ENCODE data around the gene EPM2A. TPM values are rescaled to one million over a fixed set of nuclear protein-coding genes. Genes with fewer than 3 reads are reported as not detected.

The EPM2A gene
- total RNA-seq, 1 experiment from 2014 or later: 4.8 TPM

DNA sequence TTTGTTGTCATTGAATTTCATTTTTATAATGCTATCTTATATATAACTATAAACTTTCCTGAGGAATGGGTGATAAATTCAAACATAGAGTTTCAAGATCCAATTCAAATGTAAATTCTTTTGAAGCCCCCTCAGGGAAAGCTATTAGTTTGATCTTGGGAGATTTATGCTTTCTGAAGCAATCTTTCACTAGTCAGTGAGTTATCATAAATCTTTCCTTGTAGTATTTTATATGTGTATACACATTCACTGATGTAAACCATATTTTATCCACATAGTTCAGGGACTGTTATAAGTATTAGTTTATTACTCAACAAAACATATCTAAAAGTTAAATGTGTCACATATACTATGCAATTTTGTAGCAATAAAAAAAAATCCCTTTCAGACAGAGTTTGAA lies 2.9 kb upstream of the EPM2A start:
- no peaks in the 10 kb centered on the region for H3K27me3 Mint-ChIP-seq (ENCODE audit: insufficient read depth, unreplicated experiment)
- H3K4me3 Mint-ChIP-seq (ENCODE audit: unreplicated experiment): no peak overlapping the region
- DNase-seq (ENCODE audit: unreplicated experiment): no peak
- intact Hi-C loops (cut with micrococcal nuclease): loop anchor here (10.0 kb wide), 2 partner anchors 807 to 967 kb away; partner anchors contain the start of gene RAB32
- POLR2A ChIA-PET: interaction anchor here (0.7 to 7.1 kb wide), 2 partner anchors 72 to 77 kb away, joined by 3 to 158 read pairs; partner anchors contain the start of gene FBXO30
- BruUV-seq (replicated peaks): no TSS peak
- CTCF ChIA-PET: interaction anchor here (0.6 kb wide), 1 partner anchor 672 kb away, joined by 4 read pairs; no protein-coding TSS in a partner anchor
- H3K27ac Mint-ChIP-seq (ENCODE audit: low read depth, unreplicated experiment): no peak overlapping the region
- no peaks in the 10 kb centered on the region for H3K4me1 Mint-ChIP-seq (ENCODE audit: insufficient read depth, unreplicated experiment)
- H3K36me3 Mint-ChIP-seq (ENCODE audit: insufficient read depth, unreplicated experiment): no peaks in the 10 kb centered on the region
- no peaks in the 10 kb centered on the region for H3K9me3 Mint-ChIP-seq (ENCODE audit: unreplicated experiment)
- TF ChIP-seq, protein P1, sequence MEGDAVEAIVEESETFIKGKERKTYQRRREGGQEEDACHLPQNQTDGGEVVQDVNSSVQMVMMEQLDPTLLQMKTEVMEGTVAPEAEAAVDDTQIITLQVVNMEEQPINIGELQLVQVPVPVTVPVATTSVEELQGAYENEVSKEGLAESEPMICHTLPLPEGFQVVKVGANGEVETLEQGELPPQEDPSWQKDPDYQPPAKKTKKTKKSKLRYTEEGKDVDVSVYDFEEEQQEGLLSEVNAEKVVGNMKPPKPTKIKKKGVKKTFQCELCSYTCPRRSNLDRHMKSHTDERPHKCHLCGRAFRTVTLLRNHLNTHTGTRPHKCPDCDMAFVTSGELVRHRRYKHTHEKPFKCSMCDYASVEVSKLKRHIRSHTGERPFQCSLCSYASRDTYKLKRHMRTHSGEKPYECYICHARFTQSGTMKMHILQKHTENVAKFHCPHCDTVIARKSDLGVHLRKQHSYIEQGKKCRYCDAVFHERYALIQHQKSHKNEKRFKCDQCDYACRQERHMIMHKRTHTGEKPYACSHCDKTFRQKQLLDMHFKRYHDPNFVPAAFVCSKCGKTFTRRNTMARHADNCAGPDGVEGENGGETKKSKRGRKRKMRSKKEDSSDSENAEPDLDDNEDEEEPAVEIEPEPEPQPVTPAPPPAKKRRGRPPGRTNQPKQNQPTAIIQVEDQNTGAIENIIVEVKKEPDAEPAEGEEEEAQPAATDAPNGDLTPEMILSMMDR (IDR thresholded peaks at IDR 0.05; ENCODE audit: unreplicated experiment): no peak

DNA sequence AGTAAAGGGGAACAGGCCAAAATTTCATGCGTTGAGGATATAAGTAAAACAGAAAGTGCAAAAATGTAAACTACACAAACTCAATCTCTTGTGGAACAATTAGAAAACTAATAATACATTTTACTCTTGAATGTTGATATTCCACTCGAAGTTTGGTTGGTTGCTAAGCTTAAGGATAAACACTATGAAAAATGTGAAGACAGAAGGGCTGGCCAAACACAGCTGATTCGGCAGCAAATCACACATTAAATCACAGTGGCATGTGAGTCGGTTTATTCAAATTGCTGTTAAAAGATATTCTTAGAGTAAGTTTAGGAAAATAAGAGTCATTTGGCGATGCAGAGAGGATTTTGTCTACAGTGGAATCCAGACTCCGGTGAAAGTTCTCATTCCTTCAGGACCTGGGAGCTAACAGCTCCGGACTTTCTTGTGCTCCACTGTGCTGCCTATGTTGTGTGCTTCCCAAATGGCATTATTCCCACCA lies 1.4 kb upstream of the EPM2A start:
- Mint-ChIP-seq H3K4me1 (ENCODE audit: insufficient read depth, unreplicated experiment) (no peaks in the 10 kb centered on the region), H3K27ac (ENCODE audit: low read depth, unreplicated experiment) (peak overlapping the region; percentile 95), H3K4me3 (ENCODE audit: unreplicated experiment) (no peak overlapping the region), H3K36me3 (ENCODE audit: insufficient read depth, unreplicated experiment) (no peaks in the 10 kb centered on the region), H3K9me3 (ENCODE audit: unreplicated experiment) (no peaks in the 10 kb centered on the region), H3K27me3 (ENCODE audit: insufficient read depth, unreplicated experiment) (no peaks in the 10 kb centered on the region)
- BruUV-seq (replicated peaks): no TSS peak
- POLR2A ChIA-PET: interaction anchor here (0.6 to 7.1 kb wide), 7 partner anchors 9 to 1044 kb away, joined by 3 to 158 read pairs (median 12); partner anchors contain the start of gene FBXO30
- CTCF ChIA-PET: interaction anchor here (0.6 kb wide), 1 partner anchor 15 kb away, joined by 4 read pairs; no protein-coding TSS in a partner anchor
- intact Hi-C loops (cut with micrococcal nuclease): loop anchor here (10.0 kb wide), 2 partner anchors 808 to 968 kb away; partner anchors contain the start of gene RAB32
- no peak for DNase-seq (ENCODE audit: unreplicated experiment)
- TF ChIP-seq, protein P1 (IDR thresholded peaks at IDR 0.05; ENCODE audit: unreplicated experiment): no peak

DNA sequence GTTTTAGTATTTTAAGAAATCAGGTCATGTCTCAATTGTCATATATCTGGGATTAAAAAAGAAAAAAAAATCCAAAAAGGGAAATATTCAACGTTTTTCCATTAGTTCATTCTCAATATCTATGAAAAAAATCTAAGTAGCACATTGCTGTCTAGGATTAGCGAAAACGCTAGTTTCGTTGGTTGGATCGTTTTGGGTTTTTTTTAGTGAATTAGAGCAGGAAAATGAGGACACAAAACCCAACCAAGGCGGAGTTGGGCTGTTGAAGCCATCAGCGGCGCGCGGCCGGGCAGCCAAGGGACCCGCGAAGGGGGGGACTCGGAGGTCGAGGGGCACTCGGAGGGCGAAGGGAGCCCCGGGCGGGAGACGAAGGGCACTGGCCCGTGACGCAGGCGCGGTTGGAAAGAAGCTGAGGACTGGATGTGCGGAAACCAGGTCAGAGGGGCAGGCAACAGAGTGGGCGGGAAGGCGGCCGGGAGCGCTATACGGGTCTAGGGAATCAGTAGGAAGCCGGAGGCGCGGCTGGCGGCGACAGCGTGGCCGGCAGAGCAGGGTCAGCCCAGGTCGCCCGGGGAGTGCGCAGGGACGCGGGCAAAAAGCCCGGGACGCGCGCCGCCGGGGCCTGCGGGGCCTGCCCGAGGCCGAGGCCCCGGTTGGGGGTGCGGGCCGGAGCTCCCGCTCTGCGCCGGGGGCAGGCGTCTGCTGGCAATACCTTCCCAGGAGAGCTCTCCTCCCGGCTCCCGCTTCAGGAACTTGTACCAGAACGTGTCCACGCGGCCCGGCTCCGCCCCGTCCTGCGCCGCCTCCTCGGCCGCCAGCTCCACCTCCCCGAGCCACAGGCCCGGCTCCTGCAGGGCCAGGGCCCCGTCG lies 599 bp downstream of the EPM2A start:
- no TSS peak for BruUV-seq (replicated peaks)
- CTCF ChIA-PET: interaction anchor here (0.5 to 1.6 kb wide), 6 partner anchors 24 to 282 kb away, joined by 3 to 6 read pairs (median 4); partner anchors contain the start of gene FBXO30
- peak overlapping the region; percentile 99 for H3K4me3 Mint-ChIP-seq (ENCODE audit: unreplicated experiment)
- H3K4me1 Mint-ChIP-seq (ENCODE audit: insufficient read depth, unreplicated experiment): no peaks in the 10 kb centered on the region
- H3K9me3 Mint-ChIP-seq (ENCODE audit: unreplicated experiment): peaks cover 6% of the 10 kb centered on the region
- TF ChIP-seq, protein P1 (IDR thresholded peaks at IDR 0.05; ENCODE audit: unreplicated experiment): no peak
- H3K36me3 Mint-ChIP-seq (ENCODE audit: insufficient read depth, unreplicated experiment): no peaks in the 10 kb centered on the region
- POLR2A ChIA-PET: interaction anchor here (0.6 to 7.1 kb wide), 28 partner anchors 8 to 961 kb away, joined by 3 to 158 read pairs (median 4); partner anchors contain the start of genes FBXO30 and SHPRH
- intact Hi-C loops (cut with micrococcal nuclease): loop anchor here (1.0 to 10.0 kb wide), 4 partner anchors 80 to 970 kb away; partner anchors contain the start of genes FBXO30 and RAB32
- H3K27me3 Mint-ChIP-seq (ENCODE audit: insufficient read depth, unreplicated experiment): no peaks in the 10 kb centered on the region
- H3K27ac Mint-ChIP-seq (ENCODE audit: low read depth, unreplicated experiment): peak overlapping the region; percentile 90
- peak; percentile 90 for DNase-seq (ENCODE audit: unreplicated experiment)

DNA sequence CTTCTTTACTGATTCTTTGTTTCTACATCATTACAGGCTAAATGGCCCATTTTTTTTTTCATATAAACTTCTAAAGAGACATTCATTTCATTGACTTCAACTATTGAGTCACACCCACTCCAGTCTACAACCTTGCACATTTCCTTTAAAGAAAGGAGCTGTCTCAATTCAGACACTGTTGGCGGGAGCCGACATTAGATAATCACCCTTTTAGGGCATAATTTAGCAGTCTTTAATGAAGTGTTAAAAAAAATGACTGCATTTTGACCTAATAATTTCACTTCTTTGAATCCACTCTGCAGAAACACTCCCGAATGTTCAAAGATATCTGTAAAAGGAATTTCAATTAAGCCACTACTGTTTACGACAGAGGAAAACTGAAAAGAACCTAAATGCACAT lies 1.5 kb downstream of the EPM2A start:
- Mint-ChIP-seq H3K27me3 (ENCODE audit: insufficient read depth, unreplicated experiment) (no peaks in the 10 kb centered on the region), H3K4me3 (ENCODE audit: unreplicated experiment) (peak overlapping the region; percentile 99), H3K4me1 (ENCODE audit: insufficient read depth, unreplicated experiment) (no peaks in the 10 kb centered on the region), H3K27ac (ENCODE audit: low read depth, unreplicated experiment) (no peak overlapping the region), H3K9me3 (ENCODE audit: unreplicated experiment) (peaks cover 8% of the 10 kb centered on the region), H3K36me3 (ENCODE audit: insufficient read depth, unreplicated experiment) (no peaks in the 10 kb centered on the region)
- BruUV-seq (replicated peaks): no TSS peak
- intact Hi-C loops (cut with micrococcal nuclease): loop anchor here (2.0 to 10.0 kb wide), 3 partner anchors 155 to 971 kb away; partner anchors contain the start of gene RAB32
- CTCF ChIA-PET: interaction anchor here (1.2 to 3.0 kb wide), 3 partner anchors 11 to 116 kb away, joined by 4 to 24 read pairs (median 4); partner anchors contain the start of gene FBXO30
- POLR2A ChIA-PET: interaction anchor here (0.7 to 7.1 kb wide), 3 partner anchors 54 to 81 kb away, joined by 4 to 158 read pairs (median 79); partner anchors contain the start of gene FBXO30
- peak; percentile 30 for DNase-seq (ENCODE audit: unreplicated experiment)
- TF ChIP-seq, protein P1 (IDR thresholded peaks at IDR 0.05; ENCODE audit: unreplicated experiment): no peak

Data from MCF 10A (cell line).